Mesodermal cell (in vitro differentiated cells): ENCODE measurements around the gene MAGI2.

Experiments used
- H3K27ac ChIP-seq: 2 replicates; pipeline ENCODE4 v1.7.0; 2013; ENCODE audit warnings: mild to moderate bottlenecking, low read depth, low read length, moderate library complexity; ENCODE audit not compliant: severe bottlenecking
- H3K36me3 ChIP-seq: 2 replicates; pipeline ENCODE4 v1.7.1; 2013; ENCODE audit warnings: mild to moderate bottlenecking, low read length, moderate library complexity; ENCODE audit not compliant: control insufficient read depth, insufficient read depth
- H3K4me1 ChIP-seq: one replicate; pipeline ENCODE4 v1.7.1; 2013; ENCODE audit warnings: mild to moderate bottlenecking, low read length; ENCODE audit not compliant: insufficient read depth, control insufficient read depth, poor library complexity, severe bottlenecking
- H3K4me3 ChIP-seq: 2 replicates; pipeline ENCODE4 v1.7.0; 2013; ENCODE audit warnings: low read length, control low read depth, mild to moderate bottlenecking; ENCODE audit not compliant: insufficient read depth, poor library complexity, severe bottlenecking; ENCODE audit errors: extremely low read depth
- H3K9me3 ChIP-seq: 2 replicates; pipeline ENCODE4 v1.7.1; 2013; ENCODE audit warnings: mild to moderate bottlenecking, low read length, moderate library complexity; ENCODE audit not compliant: control insufficient read depth
- WGBS, 2 experiments: methylation state at CpG; one replicate each; pipeline ENCODE4 v1.1.5; 2013; ENCODE audit warnings: missing lambda C conversion rate in 2 of 2; ENCODE audit not compliant: insufficient coverage in 2 of 2; 5-methylcytosine and 5-hydroxymethylcytosine counted together

The MAGI2 gene

DNA sequence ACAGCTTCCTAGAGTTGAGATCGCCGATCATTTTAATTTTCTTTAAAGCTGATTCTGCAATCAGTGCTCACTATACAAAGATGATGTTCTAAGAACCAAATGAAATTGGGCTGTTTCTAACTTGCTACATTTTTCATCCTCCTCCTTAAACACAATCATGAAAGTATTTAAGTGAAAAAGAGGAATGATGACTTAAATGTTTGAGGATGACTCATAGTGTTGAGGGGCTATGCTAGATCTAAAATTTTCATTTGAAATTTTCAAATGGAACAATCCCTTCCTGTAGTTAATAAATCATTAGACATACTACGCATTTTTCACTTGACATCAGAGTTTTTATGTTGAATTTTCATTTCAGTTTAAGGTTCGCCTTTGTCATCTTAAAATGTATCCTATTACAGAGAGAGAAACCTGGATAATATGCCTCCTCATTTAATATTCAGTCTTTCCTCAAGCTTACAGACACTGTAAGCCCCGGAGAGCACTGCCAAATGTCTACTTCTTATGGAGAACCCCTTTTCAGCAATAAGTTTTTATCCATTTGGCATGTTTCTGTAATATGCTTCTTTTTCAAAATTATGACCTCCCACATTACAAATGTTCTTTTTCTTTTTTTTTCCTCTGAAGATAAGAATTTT lies 499.6 kb downstream of the MAGI2 start:
- Histone ChIP-seq H3K4me1 (no peaks in the 10 kb centered on the region), H3K36me3 (no peaks in the 10 kb centered on the region), H3K27ac (no peak overlapping the region), H3K4me3 (no peak overlapping the region), H3K9me3 (no peaks in the 10 kb centered on the region)
- WGBS, 2 experiments = 80% methylated on average over 3 of the region's 5 CpGs; no CpG with 5 or more reads in 1 of the 2 experiments

DNA sequence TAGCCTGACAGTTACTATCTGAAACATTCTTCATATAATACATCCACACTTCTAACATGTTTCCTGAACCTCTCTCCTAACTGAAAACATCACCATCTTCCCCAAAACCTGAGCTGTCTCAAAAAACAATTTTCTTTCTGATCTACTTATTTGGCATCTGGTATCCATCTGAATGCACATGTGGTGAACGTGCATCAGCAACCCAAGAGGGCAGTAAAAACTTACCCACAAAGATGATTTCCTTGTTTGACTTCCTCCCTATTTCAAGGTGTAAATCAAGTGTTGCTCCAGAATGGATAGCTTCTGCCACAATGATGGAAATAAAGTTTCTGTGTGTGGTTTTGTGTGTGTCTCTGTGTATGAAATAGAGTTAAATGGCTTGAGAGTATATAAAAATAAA lies 500.4 kb downstream of the MAGI2 start:
- no peaks in the 10 kb centered on the region for H3K9me3 ChIP-seq
- H3K4me1 ChIP-seq = no peaks in the 10 kb centered on the region
- H3K36me3 ChIP-seq = no peaks in the 10 kb centered on the region
- no peak overlapping the region for H3K4me3 ChIP-seq
- 80 to 83% methylated on average over 1 of the region's 1 CpG for WGBS, 2 experiments
- no peak overlapping the region for H3K27ac ChIP-seq

GRCh38 chr7:78939669-78940068 lies 513.8 kb downstream of the MAGI2 start:
- Histone ChIP-seq H3K9me3 (no peaks in the 10 kb centered on the region), H3K4me1 (no peaks in the 10 kb centered on the region), H3K36me3 (no peaks in the 10 kb centered on the region), H3K27ac (no peak overlapping the region), H3K4me3 (no peak overlapping the region)
- 80 to 95% methylated on average over 4 of the region's 4 CpGs for WGBS, 2 experiments

GRCh38 chr7:78924581-78924980 lies 528.9 kb downstream of the MAGI2 start:
- WGBS, 2 experiments = no CpG with 5 or more reads among the region's 2 CpGs
- Histone ChIP-seq H3K9me3 (no peaks in the 10 kb centered on the region), H3K4me3 (no peak overlapping the region), H3K4me1 (no peaks in the 10 kb centered on the region), H3K36me3 (no peaks in the 10 kb centered on the region), H3K27ac (no peak overlapping the region)

DNA sequence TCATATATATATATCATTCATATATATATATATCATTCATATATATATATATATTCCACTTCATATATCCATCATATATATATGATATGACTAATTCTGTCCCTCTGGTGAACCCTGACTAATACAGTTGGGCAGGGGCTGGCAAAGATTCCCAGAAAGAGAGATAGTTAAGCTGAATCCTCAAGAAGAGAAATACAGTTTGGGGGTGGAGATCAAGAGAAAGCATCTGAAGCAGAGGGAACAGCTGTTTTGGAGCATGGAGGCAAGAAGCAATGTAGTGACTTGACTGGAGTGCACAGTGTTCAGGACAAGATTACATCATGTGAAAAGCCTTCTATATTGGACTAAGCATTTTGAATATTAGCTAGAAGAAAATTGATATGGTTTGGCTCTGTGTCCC lies 540.7 kb downstream of the MAGI2 start:
- H3K9me3 ChIP-seq = no peaks in the 10 kb centered on the region
- H3K36me3 ChIP-seq = no peaks in the 10 kb centered on the region
- no peak overlapping the region for H3K4me3 ChIP-seq
- H3K4me1 ChIP-seq = no peaks in the 10 kb centered on the region
- H3K27ac ChIP-seq = no peak overlapping the region

GRCh38 chr7:78906735-78907134 lies 546.7 kb downstream of the MAGI2 start:
- no peaks in the 10 kb centered on the region for H3K9me3 ChIP-seq
- H3K4me1 ChIP-seq = no peaks in the 10 kb centered on the region
- H3K4me3 ChIP-seq = no peak overlapping the region
- WGBS, 2 experiments = no CpG with 5 or more reads among the region's 1 CpG
- H3K27ac ChIP-seq = no peak overlapping the region
- no peaks in the 10 kb centered on the region for H3K36me3 ChIP-seq

- Histone ChIP-seq H3K4me3 (no peak overlapping the region), H3K36me3 (no peaks in the 10 kb centered on the region), H3K4me1 (no peaks in the 10 kb centered on the region), H3K27ac (no peak overlapping the region), H3K9me3 (no peaks in the 10 kb centered on the region)
Measured at GRCh38 chr7:78905436-78905835, 548.0 kb downstream of the MAGI2 start.

DNA sequence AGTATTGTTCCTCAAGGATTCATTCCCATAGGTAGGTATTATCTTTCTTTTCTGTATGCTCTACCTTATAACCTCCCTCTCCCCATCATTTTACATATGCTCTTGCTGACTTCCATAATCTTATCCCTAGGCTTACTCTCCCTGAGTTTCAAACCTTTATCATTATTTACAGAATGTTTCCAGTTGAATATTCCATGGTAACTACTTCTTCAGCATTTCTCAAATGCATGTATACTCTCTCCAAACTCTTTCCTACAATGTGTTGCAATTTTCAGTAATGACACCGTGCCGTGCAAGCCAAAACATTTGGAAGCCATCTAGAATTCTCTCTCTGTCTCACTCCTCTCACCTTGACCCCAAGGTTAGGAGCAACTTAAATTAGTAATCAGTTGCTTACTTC lies 548.5 kb downstream of the MAGI2 start:
- Histone ChIP-seq H3K4me1 (no peaks in the 10 kb centered on the region), H3K36me3 (no peaks in the 10 kb centered on the region), H3K9me3 (no peaks in the 10 kb centered on the region), H3K27ac (no peak overlapping the region), H3K4me3 (no peak overlapping the region)
- WGBS, 2 experiments = 94 to 100% methylated on average over 1 to 2 of the region's 2 CpGs

DNA sequence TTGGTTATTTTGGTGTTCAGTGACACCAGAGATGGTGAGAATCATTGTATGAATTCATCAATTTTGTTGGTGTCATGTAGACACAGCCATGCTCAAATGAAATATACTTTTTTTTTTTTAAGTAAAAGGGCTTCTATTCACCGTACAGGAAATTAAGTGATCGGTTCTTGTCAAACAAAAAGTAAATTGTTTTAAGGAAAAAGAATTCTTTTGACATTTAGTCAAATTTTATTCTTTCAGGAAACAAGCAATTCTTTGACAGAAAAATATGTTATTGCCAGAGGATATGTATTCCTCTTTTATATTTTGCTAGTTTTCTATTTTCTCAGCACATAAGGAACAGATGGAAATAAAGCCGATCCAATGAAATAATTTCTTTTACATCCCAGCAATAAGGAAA lies 551.9 kb downstream of the MAGI2 start:
- WGBS, 2 experiments = no CpG with 5 or more reads among the region's 3 CpGs
- H3K27ac ChIP-seq = no peak overlapping the region
- H3K4me3 ChIP-seq = no peak overlapping the region
- no peaks in the 10 kb centered on the region for H3K4me1 ChIP-seq
- H3K9me3 ChIP-seq = no peaks in the 10 kb centered on the region
- H3K36me3 ChIP-seq = no peaks in the 10 kb centered on the region

DNA sequence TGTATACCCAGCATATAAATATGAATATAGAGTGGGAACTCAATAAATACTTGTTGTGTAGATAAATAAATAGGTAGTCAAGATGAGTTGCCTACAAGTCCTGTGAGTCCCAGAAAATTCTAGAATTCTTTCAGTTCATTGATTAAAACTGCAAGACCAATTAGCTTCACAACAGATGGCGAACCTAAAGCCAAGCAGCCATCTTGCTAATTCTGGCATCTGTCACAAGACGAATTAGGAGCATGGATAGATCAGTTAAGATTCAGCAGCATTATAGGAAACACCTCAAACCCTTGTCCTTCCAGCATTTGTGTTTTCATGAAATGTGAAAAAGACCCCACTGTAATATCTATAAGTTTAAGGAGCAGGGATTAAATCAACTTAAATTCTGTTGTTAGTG lies 552.7 kb downstream of the MAGI2 start:
- Histone ChIP-seq H3K4me3 (no peak overlapping the region), H3K4me1 (no peaks in the 10 kb centered on the region), H3K36me3 (no peaks in the 10 kb centered on the region), H3K9me3 (no peaks in the 10 kb centered on the region), H3K27ac (no peak overlapping the region)
- 83% methylated on average over 1 of the region's 2 CpGs; no CpG with 5 or more reads in 1 of the 2 experiments for WGBS, 2 experiments

GRCh38 chr7:78895393-78895792 lies 558.1 kb downstream of the MAGI2 start:
- H3K9me3 ChIP-seq = no peaks in the 10 kb centered on the region
- H3K36me3 ChIP-seq = no peaks in the 10 kb centered on the region
- no peak overlapping the region for H3K4me3 ChIP-seq
- WGBS, 2 experiments = 80% methylated on average over 1 of the region's 3 CpGs; no CpG with 5 or more reads in 1 of the 2 experiments
- H3K4me1 ChIP-seq = no peaks in the 10 kb centered on the region
- no peak overlapping the region for H3K27ac ChIP-seq
